B cell (primary cell): ENCODE data around the gene IL4R. TPM values are rescaled to one million over a fixed set of nuclear protein-coding genes. Genes with fewer than 3 reads are reported as not detected.

Source experiments
- ATAC-seq: fragments of 200-7000 bp; cut with Tn5 transposase; one replicate; pipeline ENCODE4 v1.10.0; 2021; ENCODE audit warnings: low read depth, mild to moderate bottlenecking, moderate number of reproducible peaks, moderate library complexity
- CTCF ChIA-PET: fragments of 350-600 bp; sonication (Branson Sonifier 250); formaldehyde crosslinking; loops from one replicate; lab custom pipeline; 2021; ENCODE audit warnings: antibody characterized with exemption, inconsistent platforms; lab: Charles Lee
- POLR2A ChIA-PET: fragments of 350-600 bp; sonication (Branson Sonifier 250); formaldehyde crosslinking; loops from one replicate; lab custom pipeline; 2021; ENCODE audit warnings: antibody characterized with exemption; lab: Charles Lee
- DNase-seq: peaks from one replicate; pipeline ENCODE4 v3.0.0; 2013
- H2AFZ ChIP-seq: 2 replicates; pipeline ENCODE4 v1.6.1; 2012; ENCODE audit warnings: mild to moderate bottlenecking, low read depth, low read length; ENCODE audit not compliant: insufficient read depth, poor library complexity, severe bottlenecking
- H3K27ac ChIP-seq, 2 donors: 1 replicate in 1 of 2; 2 replicates in 1 of 2; pipeline ENCODE4 v1.5.1; 2012 to 2013; ENCODE audit warnings: low read length in 2 of 2, mild to moderate bottlenecking in 2 of 2, moderate library complexity in 1 of 2
- H3K27me3 ChIP-seq, 4 experiments: fragments of 200-600 bp in 1 of 4; sonication (generic) in 1 of 4; replicated peaks in 1 of 4; 1 replicate in 2 of 4; 2 replicates in 2 of 4; pipeline versions ENCODE4 v1.6.1 to v1.7.0; 2013 to 2016; ENCODE audit warnings: low read length in 3 of 4, mild to moderate bottlenecking in 2 of 4, mixed read lengths in 1 of 4, moderate library complexity in 1 of 4; ENCODE audit not compliant: insufficient read depth in 4 of 4, control insufficient read depth in 3 of 4; ENCODE audit errors: control extremely low read depth in 1 of 4
- H3K36me3 ChIP-seq, 2 experiments: replicated peaks in 1 of 2; 1 replicate in 1 of 2; 2 replicates in 1 of 2; pipeline versions ENCODE4 v1.6.1 to v1.7.1; 2013; ENCODE audit warnings: low read length in 1 of 2; ENCODE audit not compliant: insufficient read depth in 2 of 2, control insufficient read depth in 1 of 2; ENCODE audit errors: control extremely low read depth in 1 of 2, extremely low read depth in 1 of 2
- H3K4me1 ChIP-seq, 2 donors: fragments of 200-600 bp in 1 of 2; sonication (generic) in 1 of 2; 1 replicate in 1 of 2; 2 replicates in 1 of 2; pipeline versions ENCODE4 v1.5.1 to v1.6.1; 2013 to 2017; ENCODE audit warnings: low read length in 2 of 2; ENCODE audit not compliant: control insufficient read depth in 2 of 2, insufficient read depth in 2 of 2
- H3K4me2 ChIP-seq: replicated peaks from 2 replicates; pipeline ENCODE3; 2012; ENCODE audit warnings: mild to moderate bottlenecking, low read depth, low read length; ENCODE audit not compliant: poor library complexity, severe bottlenecking
- H3K4me3 ChIP-seq, 5 experiments: fragments of 200-600 bp in 1 of 5; sonication (generic) in 1 of 5; 1 replicate in 3 of 5; 2 replicates in 2 of 5; pipeline versions ENCODE4 v1.5.1 to v1.7.0; 2011 to 2016; ENCODE audit warnings: low read length in 4 of 5, mild to moderate bottlenecking in 4 of 5, low read depth in 2 of 5, control low read depth in 1 of 5, moderate library complexity in 1 of 5; ENCODE audit not compliant: insufficient read depth in 1 of 5; ENCODE audit errors: control extremely low read depth in 1 of 5, extremely low read depth in 1 of 5
- H3K79me2 ChIP-seq: fragments of 200-600 bp; sonication (generic); one replicate; pipeline ENCODE4 v1.6.0; 2016; ENCODE audit warnings: low read length; ENCODE audit not compliant: control insufficient read depth, insufficient read depth
- H3K9ac ChIP-seq: fragments of 200-600 bp; sonication (generic); 2 replicates; pipeline ENCODE4 v1.6.1; 2017; ENCODE audit warnings: mild to moderate bottlenecking, low read length, moderate library complexity
- H3K9me3 ChIP-seq, 3 donors: one replicate each; pipeline versions ENCODE4 v1.6.1 to v1.7.1; 2013; ENCODE audit warnings: low read length in 2 of 3; ENCODE audit not compliant: control insufficient read depth in 2 of 3, insufficient read depth in 1 of 3; ENCODE audit errors: control extremely low read depth in 1 of 3
- H4K20me1 ChIP-seq: 2 replicates; pipeline ENCODE4 v1.6.0; 2012; ENCODE audit warnings: mild to moderate bottlenecking, low read length; ENCODE audit not compliant: insufficient read depth, control insufficient read depth, poor library complexity, severe bottlenecking
- H3K27ac Mint-ChIP-seq: one replicate; pipeline ENCODE4 v1.8.0; 2021; ENCODE audit warnings: mixed read lengths
- H3K27me3 Mint-ChIP-seq: one replicate; pipeline ENCODE4 v1.8.0; 2021; ENCODE audit warnings: mixed read lengths
- H3K4me1 Mint-ChIP-seq: one replicate; pipeline ENCODE4 v1.8.0; 2021; ENCODE audit warnings: mixed read lengths
- H3K4me3 Mint-ChIP-seq: one replicate; pipeline ENCODE4 v1.8.0; 2021; ENCODE audit warnings: mixed read lengths
- H3K9me3 Mint-ChIP-seq: one replicate; pipeline ENCODE4 v1.8.0; 2022; ENCODE audit warnings: mixed read lengths; ENCODE audit not compliant: insufficient read depth
- CTCF ChIP-seq: fragments of 200-600 bp; IDR thresholded peaks from one replicate; pipeline ENCODE4 v1.8.0; 2022; ENCODE audit warnings: antibody characterized with exemption, mild to moderate bottlenecking
- EZH2 ChIP-seq: IDR thresholded peaks from 2 replicates; pipeline ENCODE4 v1.6.1; 2012; ENCODE audit warnings: borderline replicate concordance, low read depth, mild to moderate bottlenecking, moderate library complexity, low read length; ENCODE audit not compliant: insufficient read depth, poor library complexity, severe bottlenecking
- WGBS: methylation state at CpG from one replicate; pipeline ENCODE4 v1.1.5; 2013; ENCODE audit warnings: missing lambda C conversion rate; ENCODE audit not compliant: insufficient coverage; 5-methylcytosine and 5-hydroxymethylcytosine counted together
- intact Hi-C: fragments of 100-400 bp; cut with micrococcal nuclease; formaldehyde crosslinking; loops from one replicate; pipeline ENCODE4 v1.10.0; 2022
- polyA plus RNA-seq: library from polyadenylated mRNA; depleted of rRNA; stranded (reverse); fragments of >200 nt; gene quantifications from 2 replicates; pipeline ENCODE4 v1.2.3, GENCODE V29; 2012
- total RNA-seq, 2 donors: library from RNA; stranded (reverse); fragments of 120-200 nt in 1 of 2; gene quantifications; 1 replicate in 1 of 2; 2 replicates in 1 of 2; pipeline versions ENCODE4 v1.2.3 to v1.2.4, GENCODE V29; 2013 to 2022

The IL4R gene
- total and polyA plus RNA-seq, 2 donors (not counting 1 experiment from before 2014, with no cell fraction given): 311 to 966 TPM

GRCh38 chr16:27366687-27367460 lies 53.1 kb downstream of the IL4R start:
- Histone ChIP-seq H3K79me2 (peaks cover 7% of the 10 kb centered on the region), H3K9ac (peak overlapping the region; percentile 55), H3K9me3 (peaks cover 2 to 14% (median 8%) of the 10 kb centered on the region in 3 donors), H4K20me1 (peaks cover 21% of the 10 kb centered on the region), H3K27ac (peak overlapping the region; percentile 97), H2AFZ (no peak overlapping the region), H3K4me2 (peak overlapping the region; percentile 64), H3K36me3 (peaks cover 6 to 25% of the 10 kb centered on the region in 2 experiments), H3K27me3 (no peaks in the 10 kb centered on the region), H3K4me3 (peak overlapping the region in 3 of 5 experiments; percentile 15 to 32 (median 16)), H3K4me1 (peaks cover 28 to 49% of the 10 kb centered on the region in 2 donors)
- peak overlapping the region; percentile 78 for H3K4me3 Mint-ChIP-seq
- 35% methylated on average over 10 of the region's 14 CpGs for WGBS
- ChIA-PET CTCF (interaction anchor here (0.7 to 6.1 kb wide), 43 partner anchors 9 to 257 kb away, joined by 3 to 121 read pairs (median 6); partner anchors contain the start of gene IL21R), POLR2A (interaction anchor here (0.7 to 3.2 kb wide), 12 partner anchors 12 to 193 kb away, joined by 3 to 20 read pairs (median 8); partner anchors contain the start of gene IL21R)
- H3K27ac Mint-ChIP-seq: peak overlapping the region; percentile 96
- no peaks in the 10 kb centered on the region for H3K27me3 Mint-ChIP-seq
- no peak for DNase-seq
- peak; percentile 2 for ATAC-seq
- TF ChIP-seq EZH2 (no peak), CTCF (no peak)
- peaks cover 2% of the 10 kb centered on the region for H3K9me3 Mint-ChIP-seq
- intact Hi-C loops: loop anchor here (1.0 to 2.0 kb wide), 5 partner anchors 48 to 254 kb away; partner anchors contain the start of gene KDM8
- peaks cover 56% of the 10 kb centered on the region for H3K4me1 Mint-ChIP-seq
